ENCODE measurements around the gene FHL1. TPM values are rescaled to one million over a fixed set of nuclear protein-coding genes. Genes with fewer than 3 reads are reported as not detected.
"Not testable (repeated sequence)": the region's sequence is repeated elsewhere in the genome, so short reads cannot be mapped to it uniquely, and the experiment has no call there.

Gene FHL1
- total RNA-seq, 2 experiments from 2014 or later: 17.7 to 20.5 TPM

DNA sequence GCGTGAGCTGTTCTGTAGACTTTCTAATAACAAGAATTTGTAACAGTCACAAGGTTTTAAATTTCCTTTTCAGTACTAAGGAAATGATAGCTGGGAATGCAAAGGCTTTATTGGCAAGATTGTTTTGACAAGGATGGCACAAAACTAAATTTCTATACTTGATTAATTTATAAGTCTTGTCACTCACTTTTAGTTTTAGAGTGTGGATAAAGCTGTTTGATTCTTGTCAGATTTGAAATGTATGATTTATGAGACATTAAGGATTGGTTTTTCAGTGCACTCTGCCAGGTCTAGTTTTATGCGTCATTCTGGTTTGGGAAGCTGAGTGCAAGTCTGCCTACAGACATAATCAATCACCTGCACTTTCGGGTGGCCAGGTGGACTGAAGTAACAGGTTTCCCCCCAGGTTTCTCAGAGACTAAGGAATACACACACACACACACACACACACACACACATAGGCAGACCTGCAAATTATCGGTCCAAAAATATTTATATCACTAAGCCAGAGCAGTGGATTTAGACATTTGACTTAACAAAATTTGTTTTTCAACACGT lies 9.3 kb downstream of the FHL1 start:
- no peak overlapping the region for H3K27ac Mint-ChIP-seq
- no peaks in the 10 kb centered on the region for H3K9me3 Mint-ChIP-seq
- H3K4me1 Mint-ChIP-seq (ENCODE audit: low read depth): peaks cover 11% of the 10 kb centered on the region
- H3K36me3 Mint-ChIP-seq (ENCODE audit: low read depth): no peaks in the 10 kb centered on the region
- CTCF ChIA-PET: no interaction called here
- no peak for DNase-seq
- H3K4me3 Mint-ChIP-seq: no peak overlapping the region
- H3K27me3 Mint-ChIP-seq (ENCODE audit: low read depth): no peaks in the 10 kb centered on the region
- intact Hi-C loops (cut with micrococcal nuclease): no loop called here

DNA sequence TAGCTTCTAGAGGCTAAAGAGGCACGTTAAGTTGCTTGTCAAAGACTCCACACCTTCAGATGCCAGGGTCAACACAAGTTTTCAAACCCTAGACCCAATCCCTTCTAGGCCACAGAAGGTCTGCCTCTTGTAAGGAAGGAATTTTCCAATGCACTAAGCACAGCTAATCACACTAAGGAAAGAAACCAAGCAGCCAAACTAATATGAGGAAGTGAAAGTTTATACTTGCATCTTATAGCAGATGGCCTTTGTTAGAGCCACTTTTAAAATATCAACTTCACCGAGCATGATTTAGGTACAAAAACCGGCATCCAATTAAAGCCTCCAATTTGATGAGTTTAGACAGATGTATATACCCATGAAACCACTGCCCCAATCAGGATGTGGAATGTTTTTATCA lies 9.9 kb downstream of the FHL1 start:
- intact Hi-C loops (cut with micrococcal nuclease): no loop called here

DNA sequence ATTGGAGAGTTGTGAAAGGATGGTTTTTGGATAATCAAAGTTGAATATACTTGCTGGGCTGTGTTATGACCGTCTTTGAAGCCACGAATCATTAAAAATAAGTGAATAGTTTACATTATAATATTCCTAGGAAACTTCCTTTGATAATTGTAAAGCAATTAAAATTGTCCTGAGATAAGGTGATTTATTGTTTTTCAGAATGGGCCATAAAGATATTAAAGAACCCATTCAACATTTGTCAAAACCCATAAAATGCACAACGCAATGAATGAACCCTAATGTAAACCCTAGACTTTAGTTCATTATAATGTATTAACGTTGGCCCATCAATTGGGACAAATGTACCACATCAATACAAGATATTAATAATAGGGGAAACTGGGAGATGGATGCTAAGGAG lies 11.4 kb downstream of the FHL1 start:
- Mint-ChIP-seq H3K4me3 (no peak overlapping the region), H3K27me3 (ENCODE audit: low read depth) (no peaks in the 10 kb centered on the region), H3K4me1 (ENCODE audit: low read depth) (peaks cover 11% of the 10 kb centered on the region), H3K9me3 (no peaks in the 10 kb centered on the region), H3K36me3 (ENCODE audit: low read depth) (no peaks in the 10 kb centered on the region), H3K27ac (no peak overlapping the region)
- CTCF ChIA-PET: interaction anchor here (0.6 kb wide), 2 partner anchors 245 to 1697 kb away, joined by 4 to 6 read pairs; no protein-coding TSS in a partner anchor
- DNase-seq: no peak
- intact Hi-C loops (cut with micrococcal nuclease): no loop called here

More for the DNA sequence above, 9.9 kb downstream of the FHL1 start:
- Mint-ChIP-seq H3K4me3 (no peak overlapping the region), H3K36me3 (ENCODE audit: low read depth) (no peaks in the 10 kb centered on the region), H3K27me3 (ENCODE audit: low read depth) (no peaks in the 10 kb centered on the region), H3K27ac (no peak overlapping the region), H3K9me3 (no peaks in the 10 kb centered on the region), H3K4me1 (ENCODE audit: low read depth) (peaks cover 11% of the 10 kb centered on the region)
- CTCF ChIA-PET: no interaction called here
- DNase-seq: no peak

DNA sequence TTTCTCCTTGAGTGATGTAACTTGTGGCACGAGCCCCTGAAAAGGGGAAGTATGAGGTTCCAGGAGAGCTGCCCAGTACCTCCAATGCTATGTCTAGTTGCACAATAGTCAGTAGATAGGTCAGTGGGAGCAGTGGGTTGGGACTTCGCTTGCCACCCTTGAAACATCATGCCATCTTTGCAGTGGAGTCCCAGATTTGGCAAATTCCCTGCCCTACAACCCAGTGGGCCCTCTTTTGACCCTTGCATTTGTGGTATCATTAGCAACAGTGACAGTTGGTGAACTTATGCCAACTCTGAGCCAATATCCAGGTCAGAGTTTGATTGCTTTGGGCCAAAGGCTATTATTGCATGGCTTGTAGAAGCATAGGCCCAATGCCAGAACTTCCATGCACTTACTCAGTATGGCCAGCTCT lies 12.3 kb downstream of the FHL1 start:
- H3K4me1 Mint-ChIP-seq (ENCODE audit: low read depth): peaks cover 11% of the 10 kb centered on the region
- no peak overlapping the region for H3K27ac Mint-ChIP-seq
- H3K4me3 Mint-ChIP-seq: no peak overlapping the region
- no peaks in the 10 kb centered on the region for H3K9me3 Mint-ChIP-seq
- CTCF ChIA-PET: interaction anchor here (0.6 kb wide), 2 partner anchors 244 to 1698 kb away, joined by 4 to 6 read pairs; no protein-coding TSS in a partner anchor
- H3K36me3 Mint-ChIP-seq (ENCODE audit: low read depth): no peaks in the 10 kb centered on the region
- intact Hi-C loops (cut with micrococcal nuclease): loop anchor here (10.0 kb wide), 1 partner anchor 235 kb away; no protein-coding TSS in a partner anchor
- H3K27me3 Mint-ChIP-seq (ENCODE audit: low read depth): no peaks in the 10 kb centered on the region
- DNase-seq: no peak

DNA sequence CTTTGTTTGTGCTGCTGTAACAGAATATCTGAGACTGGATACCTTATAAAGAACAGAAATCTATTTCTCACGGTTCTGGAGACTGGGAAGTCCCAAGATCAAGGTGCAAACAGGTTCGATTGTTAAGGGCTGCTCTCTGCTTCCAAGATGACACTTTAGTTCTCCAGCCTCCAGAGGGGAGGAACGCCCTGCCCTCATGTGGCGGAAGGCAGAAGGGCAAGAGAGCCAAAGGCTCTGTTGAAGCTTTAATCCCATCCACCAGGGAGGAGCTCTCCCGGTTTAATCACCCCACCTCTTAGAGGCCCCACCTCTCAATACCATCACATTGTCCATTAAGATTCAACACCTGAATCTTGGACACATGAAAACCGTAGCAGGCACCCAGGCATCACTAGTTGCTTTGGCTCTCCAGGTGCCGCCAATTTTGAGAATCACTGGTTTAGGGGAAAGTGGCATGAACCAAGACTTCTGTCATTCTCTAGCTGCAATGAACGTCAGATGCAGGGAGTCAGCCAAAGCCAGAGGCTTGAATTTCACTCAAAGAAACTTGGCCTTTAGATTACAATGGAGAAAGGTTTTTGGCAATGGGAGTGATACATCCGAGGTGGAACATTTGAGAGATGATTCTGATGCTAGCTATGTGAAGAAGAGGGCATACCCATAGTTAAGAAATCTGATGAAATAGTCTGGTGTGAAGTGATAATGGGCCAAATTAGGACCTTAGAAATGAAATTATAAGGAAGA lies 15.7 kb downstream of the FHL1 start:
- no peak overlapping the region for H3K4me3 Mint-ChIP-seq
- H3K9me3 Mint-ChIP-seq: no peaks in the 10 kb centered on the region
- H3K4me1 Mint-ChIP-seq (ENCODE audit: low read depth): peaks cover 3% of the 10 kb centered on the region
- no peaks in the 10 kb centered on the region for H3K27me3 Mint-ChIP-seq (ENCODE audit: low read depth)
- H3K36me3 Mint-ChIP-seq (ENCODE audit: low read depth): no peaks in the 10 kb centered on the region
- peak; percentile 72 for DNase-seq
- CTCF ChIA-PET: interaction anchor here (0.6 to 3.6 kb wide), 13 partner anchors 35 to 179 kb away, joined by 3 to 58 read pairs (median 3); no protein-coding TSS in a partner anchor
- H3K27ac Mint-ChIP-seq: no peak overlapping the region
- intact Hi-C loops (cut with micrococcal nuclease): loop anchor here (1.0 to 10.0 kb wide), 3 partner anchors 105 to 238 kb away; no protein-coding TSS in a partner anchor

DNA sequence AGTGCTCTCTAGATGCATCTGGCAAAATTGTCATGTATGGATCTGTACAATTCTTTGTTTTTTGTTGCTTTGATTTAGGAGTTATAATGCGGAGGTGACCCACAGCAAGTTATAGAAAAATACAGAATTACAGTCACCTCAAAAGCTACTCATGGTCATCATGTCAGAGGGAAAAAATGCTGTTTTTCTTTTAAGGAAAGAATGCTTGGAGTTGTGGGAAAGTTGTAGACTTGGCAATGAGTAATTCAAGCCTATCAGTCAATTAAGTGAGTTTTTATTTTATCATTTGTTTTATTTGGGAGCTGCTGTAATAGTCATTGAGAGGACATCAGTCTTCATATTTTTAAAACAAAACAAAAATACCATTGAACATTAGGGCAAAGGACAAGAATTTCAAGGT lies 16.4 kb downstream of the FHL1 start:
- intact Hi-C loops (cut with micrococcal nuclease): loop anchor here (1.0 to 10.0 kb wide), 2 partner anchors 105 to 239 kb away; no protein-coding TSS in a partner anchor
- Mint-ChIP-seq H3K27me3 (ENCODE audit: low read depth) (no peaks in the 10 kb centered on the region), H3K4me1 (ENCODE audit: low read depth) (peaks cover 4% of the 10 kb centered on the region), H3K4me3 (no peak overlapping the region), H3K27ac (no peak overlapping the region), H3K9me3 (no peaks in the 10 kb centered on the region), H3K36me3 (ENCODE audit: low read depth) (no peaks in the 10 kb centered on the region)
- DNase-seq: no peak
- CTCF ChIA-PET: interaction anchor here (0.8 to 3.6 kb wide), 6 partner anchors 29 to 180 kb away, joined by 3 to 58 read pairs (median 4); no protein-coding TSS in a partner anchor

DNA sequence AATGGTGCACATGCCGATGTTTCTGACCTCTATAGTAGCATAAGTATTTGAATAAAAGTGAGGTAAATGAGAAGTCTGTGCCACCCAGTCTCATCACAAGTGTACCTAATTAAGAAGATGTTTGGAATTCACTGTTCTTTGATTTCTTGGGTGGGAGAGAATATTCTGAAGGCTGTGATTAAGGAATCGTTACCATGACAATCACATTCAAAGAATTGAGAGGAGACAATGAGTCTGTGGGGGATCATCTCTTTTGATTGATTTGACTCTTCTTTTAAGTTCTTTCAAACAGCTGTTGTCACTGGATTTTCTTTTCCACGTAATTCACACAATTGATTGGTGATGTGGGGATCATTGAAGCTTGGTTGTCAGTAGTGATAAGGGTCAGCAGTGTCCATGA lies 18.1 kb downstream of the FHL1 start:
- CTCF ChIA-PET: interaction anchor here (0.5 to 1.2 kb wide), 3 partner anchors 137 to 1066 kb away, joined by 3 to 6 read pairs (median 4); no protein-coding TSS in a partner anchor
- Mint-ChIP-seq H3K9me3 (no peaks in the 10 kb centered on the region), H3K27ac (no peak overlapping the region), H3K36me3 (ENCODE audit: low read depth) (no peaks in the 10 kb centered on the region), H3K4me3 (no peak overlapping the region), H3K27me3 (ENCODE audit: low read depth) (no peaks in the 10 kb centered on the region), H3K4me1 (ENCODE audit: low read depth) (peaks cover 4% of the 10 kb centered on the region)
- intact Hi-C loops (cut with micrococcal nuclease): loop anchor here (5.0 to 10.0 kb wide), 2 partner anchors 37 to 241 kb away; no protein-coding TSS in a partner anchor
- DNase-seq: no peak

DNA sequence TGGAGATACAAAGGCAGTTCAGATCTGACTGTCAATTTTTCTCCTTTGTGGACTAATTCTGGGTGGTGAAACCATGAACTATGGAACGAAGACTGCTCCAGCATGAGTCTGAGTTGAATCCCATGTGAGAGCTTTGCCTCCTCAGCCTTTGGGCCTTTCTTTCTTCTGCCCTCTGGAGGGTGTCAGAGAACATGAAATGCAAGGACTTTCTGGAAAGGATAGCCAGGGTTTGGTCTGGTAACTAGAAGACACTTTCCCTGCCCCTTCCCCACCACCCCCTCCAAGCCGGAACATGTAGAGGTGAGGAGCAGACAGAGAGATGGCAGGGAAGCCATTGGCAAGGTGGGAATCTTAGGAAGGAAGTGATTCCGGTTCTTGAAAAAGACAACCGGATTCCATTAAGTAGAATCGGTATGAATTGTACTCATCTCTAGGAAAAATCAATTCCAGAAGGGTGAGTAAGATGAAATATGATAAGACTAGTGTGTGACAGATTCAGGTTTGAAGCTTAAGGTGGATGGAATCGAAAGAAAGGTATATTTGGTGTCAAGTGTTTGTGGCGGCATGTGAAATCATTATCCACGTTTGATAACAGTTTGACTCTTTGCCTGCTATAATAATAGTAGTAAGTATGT lies 19.0 kb downstream of the FHL1 start:
- Mint-ChIP-seq H3K4me3 (no peak overlapping the region), H3K27ac (no peak overlapping the region), H3K36me3 (ENCODE audit: low read depth) (no peaks in the 10 kb centered on the region), H3K4me1 (ENCODE audit: low read depth) (peaks cover 4% of the 10 kb centered on the region), H3K9me3 (no peaks in the 10 kb centered on the region), H3K27me3 (ENCODE audit: low read depth) (no peaks in the 10 kb centered on the region)
- intact Hi-C loops (cut with micrococcal nuclease): loop anchor here (5.0 to 10.0 kb wide), 2 partner anchors 36 to 242 kb away; no protein-coding TSS in a partner anchor
- no peak for DNase-seq
- CTCF ChIA-PET: interaction anchor here (0.7 to 1.2 kb wide), 2 partner anchors 138 to 1065 kb away, joined by 4 to 6 read pairs; no protein-coding TSS in a partner anchor

DNA sequence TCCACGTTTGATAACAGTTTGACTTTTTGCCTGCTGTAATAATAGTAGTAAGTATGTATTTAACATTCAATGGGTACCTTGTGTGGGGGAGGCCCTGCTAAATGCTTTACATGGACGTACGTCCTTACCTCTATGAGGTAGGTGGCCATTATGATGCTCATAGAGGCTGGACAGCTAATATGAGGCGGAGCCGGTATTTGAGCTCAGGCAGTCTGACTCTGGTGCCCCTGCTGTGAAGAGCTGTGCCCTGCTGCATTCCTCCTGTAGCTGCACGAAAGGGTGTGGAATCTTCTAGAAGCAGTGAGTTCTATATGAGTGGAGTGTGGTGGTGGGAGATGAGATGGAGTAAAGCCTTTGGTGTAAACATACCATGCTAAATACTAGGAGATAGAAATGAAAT lies 20.7 kb downstream of the FHL1 start:
- CTCF ChIA-PET; H3K4me3 Mint-ChIP-seq; H3K27ac Mint-ChIP-seq; H3K27me3 Mint-ChIP-seq (ENCODE audit: low read depth); DNase-seq; H3K4me1 Mint-ChIP-seq (ENCODE audit: low read depth); H3K36me3 Mint-ChIP-seq (ENCODE audit: low read depth); H3K9me3 Mint-ChIP-seq: not testable (repeated sequence)
- intact Hi-C loops (cut with micrococcal nuclease): loop anchor here (5.0 to 10.0 kb wide), 2 partner anchors 34 to 243 kb away; no protein-coding TSS in a partner anchor

DNA sequence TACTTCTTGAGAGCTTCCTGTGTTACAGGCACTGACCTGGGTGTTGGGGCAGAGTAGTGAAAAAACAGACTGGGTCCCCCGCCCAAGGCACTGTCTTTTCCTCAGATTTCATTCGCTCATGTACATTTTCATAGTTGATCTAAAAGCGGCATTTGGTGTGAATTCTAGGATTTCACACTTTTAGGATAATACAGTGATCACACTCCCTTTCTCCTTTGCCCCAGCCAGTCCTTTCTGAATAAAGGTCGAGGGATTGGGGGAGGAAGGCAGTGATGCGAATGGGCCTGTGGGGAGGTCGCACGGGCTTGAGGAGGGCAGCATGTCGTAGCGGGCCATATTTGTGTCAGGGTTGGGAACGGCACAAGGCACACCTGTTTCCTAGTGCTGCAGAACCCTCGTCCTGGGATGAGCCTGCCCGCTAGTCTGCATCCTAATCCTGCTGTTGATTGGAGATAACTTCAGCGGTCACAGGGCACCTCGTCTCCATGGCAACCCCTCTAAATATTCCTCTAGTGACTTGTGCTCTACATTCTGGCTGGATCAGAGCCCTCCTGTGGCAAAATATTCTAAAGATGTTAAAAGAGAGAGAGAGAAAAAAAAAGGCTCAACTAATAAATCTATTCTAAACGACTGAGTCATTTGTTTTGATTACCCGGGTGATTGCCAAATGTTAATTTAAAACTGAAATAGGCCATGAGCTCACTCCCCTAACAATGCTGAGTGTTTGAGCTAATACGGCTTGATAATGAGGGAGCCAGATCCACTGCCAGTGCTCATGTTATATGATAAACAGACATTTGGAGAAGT lies 21.8 kb downstream of the FHL1 start:
- CTCF ChIA-PET: interaction anchor here (0.6 kb wide), 1 partner anchor 10 kb away, joined by 6 read pairs; no protein-coding TSS in a partner anchor
- no peak for DNase-seq
- no peaks in the 10 kb centered on the region for H3K36me3 Mint-ChIP-seq (ENCODE audit: low read depth)
- H3K4me1 Mint-ChIP-seq (ENCODE audit: low read depth): peaks cover 1% of the 10 kb centered on the region
- no peak overlapping the region for H3K4me3 Mint-ChIP-seq
- no peak overlapping the region for H3K27ac Mint-ChIP-seq
- H3K9me3 Mint-ChIP-seq: no peaks in the 10 kb centered on the region
- H3K27me3 Mint-ChIP-seq (ENCODE audit: low read depth): no peaks in the 10 kb centered on the region
- intact Hi-C loops (cut with micrococcal nuclease): loop anchor here (5.0 to 10.0 kb wide), 2 partner anchors 33 to 244 kb away; no protein-coding TSS in a partner anchor

DNA sequence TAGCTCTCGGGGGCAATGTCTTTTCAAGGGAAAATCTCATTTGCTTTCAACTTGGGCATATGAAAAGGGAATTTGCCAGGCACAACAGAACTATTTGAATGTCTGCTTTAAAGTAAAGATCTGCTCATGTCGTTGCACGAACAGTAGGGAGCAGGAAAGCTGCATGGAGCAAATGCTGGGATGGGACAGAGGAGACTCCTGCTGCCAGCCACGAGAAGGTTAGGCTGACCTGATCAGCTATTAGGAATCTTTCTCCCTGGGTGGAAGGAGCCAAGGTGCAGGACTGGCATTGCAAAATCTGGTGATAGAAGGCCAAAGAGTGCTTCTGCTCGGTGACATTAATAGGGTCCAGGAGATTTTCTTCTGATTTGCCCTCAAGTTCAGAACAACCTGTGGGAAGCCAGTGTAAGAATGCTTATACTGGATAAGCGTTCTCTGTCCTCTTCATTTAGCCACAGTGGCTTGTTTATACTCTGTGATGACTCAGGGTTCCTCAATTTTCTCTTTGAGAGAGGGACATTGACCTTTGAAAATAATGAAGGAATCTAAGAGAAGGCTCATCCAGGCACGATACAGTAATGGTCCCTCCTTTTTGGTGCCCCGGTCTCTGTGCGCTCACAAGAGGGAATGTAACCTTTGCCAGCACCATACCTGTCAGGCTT lies 22.9 kb downstream of the FHL1 start:
- no peak for DNase-seq
- Mint-ChIP-seq H3K9me3 (no peaks in the 10 kb centered on the region), H3K27me3 (ENCODE audit: low read depth) (no peaks in the 10 kb centered on the region), H3K36me3 (ENCODE audit: low read depth) (no peaks in the 10 kb centered on the region), H3K4me1 (ENCODE audit: low read depth) (peaks cover 1% of the 10 kb centered on the region), H3K27ac (no peak overlapping the region), H3K4me3 (no peak overlapping the region)
- CTCF ChIA-PET: no interaction called here
- intact Hi-C loops (cut with micrococcal nuclease): no loop called here

Data from activated naive CD4-positive, alpha-beta T cell treated with anti-CD3 and anti-CD28 coated beads for 36 hours (primary cell).